C4-2B (cell line): ENCODE data around the gene PAK5.

Experiments
- H3K27ac ChIP-seq: fragments of 450-650 bp; 2 replicates; pipeline ENCODE4 v1.5.1; 2017
- CTCF ChIP-seq: fragments of 450-650 bp; conservative IDR thresholded peaks from 2 replicates; pipeline ENCODE4 v1.5.1; 2017; ENCODE audit warnings: mild to moderate bottlenecking
- ZFX ChIP-seq: fragments of 450-650 bp; IDR thresholded peaks from 2 replicates; pipeline ENCODE4 v1.6.1; 2017

PAK5 gene

GRCh38 chr20:9518576-9519175 is 320.2 kb downstream of the PAK5 start:
- no peak overlapping the region for H3K27ac ChIP-seq
- TF ChIP-seq CTCF (no peak), ZFX (no peak)

GRCh38 chr20:9517297-9518162 is 321.3 kb downstream of the PAK5 start:
- no peak overlapping the region for H3K27ac ChIP-seq
- no peak for TF ChIP-seq CTCF
- no peak for TF ChIP-seq ZFX

GRCh38 chr20:9516234-9516871 is 322.5 kb downstream of the PAK5 start:
- H3K27ac ChIP-seq: no peak overlapping the region; the same call in 1 of the 2 replicates
- TF ChIP-seq ZFX (no peak), CTCF (no peak)

GRCh38 chr20:9515741-9516233 is 323.1 kb downstream of the PAK5 start:
- H3K27ac ChIP-seq: no peak overlapping the region; the same call in 1 of the 2 replicates
- no peak for TF ChIP-seq CTCF
- TF ChIP-seq ZFX: no peak

GRCh38 chr20:9515214-9515585 is 323.7 kb downstream of the PAK5 start:
- TF ChIP-seq ZFX (no peak), CTCF (no peak)
- no peak overlapping the region for H3K27ac ChIP-seq

GRCh38 chr20:9514461-9515213 is 324.2 kb downstream of the PAK5 start, which contains the start of gene LAMP5:
Gene LAMP5 (plus strand): TSS chr20:9514590. CDS start chr20:9514853, 263 bp downstream.
- TF ChIP-seq CTCF (no peak), ZFX (no peak)
- no peak within 1 kb of the TSS for H3K27ac ChIP-seq
